Measurements from ENCODE around the gene KCNJ6. TPM values are rescaled to one million over a fixed set of nuclear protein-coding genes. Genes with fewer than 3 reads are reported as not detected.

The KCNJ6 gene
- polyA plus RNA-seq, 3 donors = 0.16 to 0.30 (median 0.27) TPM

GRCh38 chr21:37866027-37866426 lies 50.2 kb downstream of the KCNJ6 start:
- no peak for DNase-seq

GRCh38 chr21:37865156-37865555 lies 51.1 kb downstream of the KCNJ6 start:
- DNase-seq = no peak

GRCh38 chr21:37863842-37864241 lies 52.4 kb downstream of the KCNJ6 start:
- no peak for DNase-seq

- no peak for DNase-seq
Measured at GRCh38 chr21:37862536-37862935, 53.7 kb downstream of the KCNJ6 start.

GRCh38 chr21:37861561-37861960 lies 54.7 kb downstream of the KCNJ6 start:
- no peak for DNase-seq

- no peak for DNase-seq
Measured at GRCh38 chr21:37860416-37860815, 55.8 kb downstream of the KCNJ6 start.

- no peak for DNase-seq
Measured at GRCh38 chr21:37855647-37856625, 60.3 kb downstream of the KCNJ6 start.

GRCh38 chr21:37855271-37855646 lies 61.0 kb downstream of the KCNJ6 start:
- DNase-seq = no peak

- no peak for DNase-seq
Measured at GRCh38 chr21:37849506-37850102, 66.7 kb downstream of the KCNJ6 start.

- DNase-seq = no peak
Measured at GRCh38 chr21:37848721-37849490, 67.4 kb downstream of the KCNJ6 start.

GRCh38 chr21:37845535-37845934 lies 70.7 kb downstream of the KCNJ6 start:
- no peak for DNase-seq

- DNase-seq = no peak
Measured at GRCh38 chr21:37843191-37843590, 73.1 kb downstream of the KCNJ6 start.

- DNase-seq = no peak
Measured at GRCh38 chr21:37842163-37842919, 73.9 kb downstream of the KCNJ6 start.

- no peak for DNase-seq
Measured at GRCh38 chr21:37837381-37837780, 78.9 kb downstream of the KCNJ6 start.

GRCh38 chr21:37835481-37835880 lies 80.8 kb downstream of the KCNJ6 start:
- no peak for DNase-seq

- DNase-seq = no peak
Measured at GRCh38 chr21:37833301-37833700, 83.0 kb downstream of the KCNJ6 start.

- DNase-seq = no peak
Measured at GRCh38 chr21:37829447-37829846, 86.8 kb downstream of the KCNJ6 start.

- no peak for DNase-seq
Measured at GRCh38 chr21:37828991-37829390, 87.3 kb downstream of the KCNJ6 start.

- no peak for DNase-seq
Measured at GRCh38 chr21:37828556-37828955, 87.7 kb downstream of the KCNJ6 start.

- no peak for DNase-seq
Measured at GRCh38 chr21:37827913-37828312, 88.3 kb downstream of the KCNJ6 start.

- DNase-seq = no peak
Measured at GRCh38 chr21:37821786-37822450, 94.3 kb downstream of the KCNJ6 start.

Measured in renal pelvis (tissue), 4 donors.